Epithelial cell of proximal tubule (primary cell): Measurements from ENCODE around the gene SNRNP25. TPM values are rescaled to one million over a fixed set of nuclear protein-coding genes. Genes with fewer than 3 reads are reported as not detected.
"Not testable (repeated sequence)": the region's sequence is repeated elsewhere in the genome, so short reads cannot be mapped to it uniquely, and the experiment has no call there.

Source experiments
- DNase-seq: peaks from one replicate; pipeline ENCODE4 v3.0.0-alpha.2; 2011; ENCODE audit warnings: low read depth
- H3K4me3 ChIP-seq: 2 replicates; pipeline ENCODE4 v1.5.1; 2011; ENCODE audit warnings: low read depth, mild to moderate bottlenecking, low read length
- total RNA-seq: library from RNA; depleted of rRNA; stranded (reverse); fragments of >200 nt; gene quantifications from 2 replicates; pipeline ENCODE4 v1.2.3, GENCODE V29; 2015
- TF ChIP-seq, protein P1 (sequence below): conservative IDR thresholded peaks from 2 replicates; pipeline ENCODE4 v1.5.1; 2012; ENCODE audit warnings: low read depth, mild to moderate bottlenecking, low read length

The SNRNP25 gene
- total RNA-seq, 1 donor from 2014 or later: 53.9 TPM

DNA sequence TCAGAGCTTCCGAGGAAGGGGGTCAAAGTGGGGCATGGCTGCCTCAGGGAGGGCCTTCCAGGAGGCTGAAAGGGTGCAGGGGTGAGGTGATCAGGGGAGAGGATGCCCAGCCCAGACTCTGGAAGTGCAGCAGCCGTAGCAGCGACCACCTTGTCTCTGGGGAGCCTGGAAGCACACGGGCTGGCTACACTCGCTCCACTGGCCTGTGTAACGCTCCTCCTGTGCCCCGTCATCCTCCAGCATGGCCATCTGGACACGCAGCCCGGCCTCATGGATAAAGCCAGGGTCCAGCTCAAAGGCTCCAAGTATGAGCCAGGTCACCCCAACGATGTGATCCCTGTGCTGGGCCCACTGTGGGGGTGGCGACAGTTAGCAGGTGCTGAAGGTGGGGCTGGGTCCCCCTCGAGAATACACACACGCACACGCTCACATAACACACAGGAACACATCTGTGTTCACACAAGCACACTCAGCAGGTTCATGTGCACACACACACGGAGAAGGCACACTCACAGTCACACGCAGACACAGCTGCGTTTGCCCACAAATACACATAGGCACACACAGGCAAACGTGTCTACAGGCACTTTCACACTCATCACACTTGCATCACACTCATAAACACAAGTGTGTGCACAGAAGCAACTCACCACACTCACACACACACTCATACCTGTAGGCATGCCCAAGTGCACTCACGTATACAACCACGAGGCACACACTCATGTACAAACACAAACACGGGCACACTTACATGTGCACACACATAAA, 19.6 kb upstream of the SNRNP25 start:
- DNase-seq: no peak
- TF ChIP-seq, protein P1, sequence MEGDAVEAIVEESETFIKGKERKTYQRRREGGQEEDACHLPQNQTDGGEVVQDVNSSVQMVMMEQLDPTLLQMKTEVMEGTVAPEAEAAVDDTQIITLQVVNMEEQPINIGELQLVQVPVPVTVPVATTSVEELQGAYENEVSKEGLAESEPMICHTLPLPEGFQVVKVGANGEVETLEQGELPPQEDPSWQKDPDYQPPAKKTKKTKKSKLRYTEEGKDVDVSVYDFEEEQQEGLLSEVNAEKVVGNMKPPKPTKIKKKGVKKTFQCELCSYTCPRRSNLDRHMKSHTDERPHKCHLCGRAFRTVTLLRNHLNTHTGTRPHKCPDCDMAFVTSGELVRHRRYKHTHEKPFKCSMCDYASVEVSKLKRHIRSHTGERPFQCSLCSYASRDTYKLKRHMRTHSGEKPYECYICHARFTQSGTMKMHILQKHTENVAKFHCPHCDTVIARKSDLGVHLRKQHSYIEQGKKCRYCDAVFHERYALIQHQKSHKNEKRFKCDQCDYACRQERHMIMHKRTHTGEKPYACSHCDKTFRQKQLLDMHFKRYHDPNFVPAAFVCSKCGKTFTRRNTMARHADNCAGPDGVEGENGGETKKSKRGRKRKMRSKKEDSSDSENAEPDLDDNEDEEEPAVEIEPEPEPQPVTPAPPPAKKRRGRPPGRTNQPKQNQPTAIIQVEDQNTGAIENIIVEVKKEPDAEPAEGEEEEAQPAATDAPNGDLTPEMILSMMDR: no peak
- no peak overlapping the region for H3K4me3 ChIP-seq

DNA sequence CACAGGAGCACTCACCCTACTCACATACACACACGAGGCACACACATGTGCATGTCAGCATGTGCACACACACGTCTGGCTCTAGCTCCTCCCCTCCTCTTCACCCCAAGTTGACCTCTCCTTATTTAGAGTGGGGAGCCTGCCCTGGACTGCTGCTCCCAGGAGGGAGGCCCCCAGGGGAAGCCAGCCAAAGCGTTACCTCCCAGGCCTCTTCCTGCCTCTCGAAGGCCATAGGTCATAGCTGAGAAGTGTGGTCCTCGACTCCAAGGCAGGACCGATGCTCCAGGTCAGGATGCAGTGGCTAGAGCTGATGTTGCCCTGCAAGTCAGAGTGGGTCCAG, 19.0 kb upstream of the SNRNP25 start:
- TF ChIP-seq, protein P1: no peak
- no peak for DNase-seq
- no peak overlapping the region for H3K4me3 ChIP-seq

DNA sequence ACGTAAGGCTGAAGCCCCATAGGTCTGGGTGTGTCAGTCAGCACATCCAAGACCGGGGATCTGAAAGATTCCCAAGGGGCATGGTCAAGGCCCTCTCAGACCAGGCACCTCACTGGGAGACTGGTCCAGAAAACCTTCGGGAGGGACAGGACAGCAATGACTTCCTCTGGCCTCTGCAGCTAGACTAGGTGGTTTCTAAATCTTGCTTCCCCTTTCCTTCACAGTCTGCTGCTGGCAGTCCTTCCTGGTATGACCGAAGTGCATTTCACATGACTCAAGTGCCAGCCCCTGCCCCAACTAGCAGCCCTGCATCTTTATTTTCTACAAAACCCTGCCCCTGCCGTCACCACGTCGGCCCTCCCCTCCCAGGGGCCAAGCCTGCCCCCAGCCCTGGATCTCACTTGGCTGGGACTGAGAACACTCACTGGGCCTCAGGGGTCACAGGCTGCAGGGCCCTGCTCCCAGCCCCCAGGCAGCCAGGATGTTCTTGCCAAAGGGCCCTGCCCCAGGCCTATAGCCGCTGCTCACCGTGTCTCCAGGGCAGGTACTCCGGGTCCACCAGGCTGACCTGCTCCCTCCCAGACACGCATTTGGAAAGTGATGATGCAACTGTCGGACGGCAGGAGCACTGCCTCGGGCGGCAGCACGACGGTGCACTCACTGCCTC, 18.5 kb upstream of the SNRNP25 start:
- TF ChIP-seq, protein P1: no peak
- no peak overlapping the region for H3K4me3 ChIP-seq
- no peak for DNase-seq

DNA sequence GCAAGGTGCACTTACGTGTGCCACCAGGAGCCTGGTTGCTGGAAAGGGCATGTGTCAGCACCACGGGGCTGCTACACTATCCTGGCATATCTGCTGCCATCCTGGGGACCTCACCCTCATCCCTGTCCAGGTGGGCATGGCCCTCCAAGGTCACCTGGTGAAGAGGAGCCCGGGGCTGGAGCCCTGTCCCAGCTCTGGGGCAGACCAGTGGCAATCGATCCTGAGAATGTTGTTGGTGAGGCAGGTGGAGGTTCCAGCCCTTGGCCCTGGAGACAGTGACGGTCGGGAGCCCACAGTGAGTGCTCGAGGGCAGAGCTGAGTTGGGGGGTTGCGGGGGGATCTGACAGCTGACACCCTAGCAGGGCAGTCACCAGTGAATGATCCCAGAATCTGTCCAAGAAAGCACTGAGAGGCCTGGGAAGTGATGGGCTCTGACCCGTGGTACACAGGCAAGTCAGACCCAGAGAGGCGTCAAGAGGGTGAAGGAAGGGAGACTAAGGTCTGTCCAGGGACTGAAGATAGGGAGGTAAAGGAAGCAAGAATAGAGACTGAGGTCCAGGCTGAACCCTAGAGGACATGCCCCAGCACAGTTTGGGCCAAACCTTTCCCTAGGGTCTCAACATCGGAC, 17.8 kb upstream of the SNRNP25 start:
- no peak for DNase-seq

DNA sequence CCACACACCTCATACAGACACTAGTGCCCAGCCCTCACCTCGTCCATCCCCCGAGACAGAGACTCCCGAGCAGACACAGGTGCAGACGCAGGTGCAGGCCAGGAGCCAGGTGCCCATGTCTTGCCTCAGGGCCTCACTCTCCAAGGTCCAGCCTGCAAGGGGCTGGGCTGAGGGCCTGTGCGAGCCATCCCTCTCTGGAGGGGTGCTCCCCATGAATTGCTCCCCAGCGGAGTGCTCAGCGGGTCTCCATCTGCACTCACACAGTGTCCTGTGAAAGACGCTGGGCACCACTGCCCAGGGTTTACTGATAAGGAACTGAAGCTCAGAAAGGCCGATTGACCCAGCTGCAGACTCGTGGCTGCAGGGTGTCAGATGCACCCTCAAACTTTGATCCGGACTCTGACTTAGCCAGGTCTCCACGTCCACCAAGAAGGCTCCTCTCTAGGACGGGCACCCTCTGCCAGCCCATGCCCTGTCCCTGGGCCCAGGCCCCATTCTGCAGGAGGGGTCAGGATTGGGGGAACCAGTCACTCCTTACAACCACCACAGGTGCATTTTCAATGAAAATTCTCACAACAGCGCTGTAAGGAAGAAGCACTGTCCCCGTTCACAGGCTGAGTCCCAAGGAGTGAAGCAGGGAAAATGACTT, 17.2 kb upstream of the SNRNP25 start:
- TF ChIP-seq, protein P1: no peak
- no peak overlapping the region for H3K4me3 ChIP-seq
- DNase-seq: no peak

More for the DNA sequence above, 17.8 kb upstream of the SNRNP25 start:
- no peak overlapping the region for H3K4me3 ChIP-seq
- TF ChIP-seq, protein P1: no peak

DNA sequence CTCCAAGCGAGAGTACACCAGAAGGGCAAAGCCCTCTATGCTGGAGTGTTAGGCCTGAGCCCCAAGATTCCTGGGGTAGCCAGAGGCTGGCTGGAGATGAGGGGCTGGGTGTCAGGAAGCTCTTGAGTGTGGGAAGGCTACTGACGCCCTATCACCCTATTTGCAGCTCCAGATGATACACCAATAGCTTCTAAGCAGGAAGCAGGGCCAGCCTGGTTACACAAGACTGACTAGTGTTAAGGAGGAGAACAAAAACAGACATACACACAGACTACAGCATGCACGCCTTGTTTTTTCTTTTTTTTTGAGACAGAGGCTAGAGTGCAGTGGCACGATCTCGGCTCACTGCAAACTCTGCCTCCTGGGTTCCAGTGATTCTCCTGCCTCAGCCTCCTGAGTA, 16.1 kb upstream of the SNRNP25 start:
- no peak overlapping the region for H3K4me3 ChIP-seq
- TF ChIP-seq, protein P1: no peak
- DNase-seq: no peak

DNA sequence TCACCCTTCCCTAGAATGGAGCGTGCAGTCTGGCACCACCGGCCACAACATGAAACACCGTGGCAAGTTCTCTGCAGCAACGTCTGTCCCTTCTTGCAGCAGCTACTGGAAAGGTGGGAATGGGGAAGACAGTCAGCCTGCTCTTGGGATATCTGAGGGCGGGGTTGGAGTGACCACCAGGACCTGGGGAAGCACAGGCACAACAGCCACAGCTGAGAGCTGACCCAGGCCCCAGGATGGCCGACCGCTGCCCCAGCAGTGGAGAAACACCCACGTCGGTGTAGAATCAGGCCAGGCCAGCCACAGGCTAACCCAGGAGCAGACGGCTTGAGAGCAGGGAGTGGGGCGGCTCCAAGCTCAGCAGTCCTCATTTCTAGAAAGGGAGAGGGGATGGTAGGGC, 15.4 kb upstream of the SNRNP25 start:
- not testable (repeated sequence) for DNase-seq, H3K4me3 ChIP-seq
